Stimulated activated CD4-positive, alpha-beta T cell treated with anti-CD3 and anti-CD28 coated beads, Interleukin-1b, Interleukin-23, amount 100 ng/mL, for 48 hours (primary cell): ENCODE data around the gene STARD3.

Experiments used
- DNase-seq: peaks from one replicate; pipeline ENCODE4 v3.0.0-alpha.2; 2020

The STARD3 gene

GRCh38 chr17:39639043-39639442 lies 2.1 kb downstream of the STARD3 start:
- no peak for DNase-seq

DNA sequence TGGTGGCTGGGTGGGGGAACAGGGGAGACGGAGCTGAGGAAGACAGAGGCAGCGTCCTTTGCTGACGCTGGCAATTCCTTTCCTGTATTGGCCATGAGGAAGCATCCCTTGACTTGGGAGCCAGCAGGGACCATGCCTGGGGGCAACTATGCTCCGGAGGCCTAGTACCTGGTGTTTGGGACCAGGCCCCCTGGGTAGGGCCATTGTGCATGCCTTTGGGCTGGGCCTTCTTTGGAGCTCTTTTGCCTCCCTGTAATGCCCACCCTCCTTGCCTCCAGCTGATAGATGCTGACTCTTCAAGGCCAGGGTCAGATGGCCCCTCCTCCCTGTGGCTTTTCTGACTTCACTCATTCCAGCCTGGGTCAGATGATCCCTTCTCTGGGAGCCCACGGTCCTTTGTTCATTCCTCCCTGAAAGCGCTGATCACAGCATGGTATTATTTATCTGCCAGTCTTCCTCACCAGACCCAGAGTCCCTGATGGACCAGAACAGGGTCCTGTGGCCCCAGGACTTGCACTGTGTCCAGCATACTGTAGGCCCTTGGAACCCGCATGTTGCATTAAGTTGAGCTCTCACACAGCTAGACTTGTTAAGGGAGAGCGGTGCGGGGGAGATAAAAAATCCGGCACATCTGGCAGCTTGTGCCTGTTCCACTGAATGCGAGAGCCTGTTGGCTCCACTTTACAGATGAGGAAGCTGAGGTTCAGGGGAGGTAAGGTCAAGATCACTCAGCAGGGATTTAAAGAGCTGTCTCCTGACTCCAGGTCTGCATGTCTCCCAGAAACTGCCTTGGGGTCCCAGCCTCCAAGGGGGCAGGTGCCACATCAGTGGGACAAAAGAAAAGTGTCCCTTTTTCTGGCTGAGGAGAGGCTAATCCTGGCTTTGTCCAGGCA lies 2.9 kb downstream of the STARD3 start:
- no peak for DNase-seq

DNA sequence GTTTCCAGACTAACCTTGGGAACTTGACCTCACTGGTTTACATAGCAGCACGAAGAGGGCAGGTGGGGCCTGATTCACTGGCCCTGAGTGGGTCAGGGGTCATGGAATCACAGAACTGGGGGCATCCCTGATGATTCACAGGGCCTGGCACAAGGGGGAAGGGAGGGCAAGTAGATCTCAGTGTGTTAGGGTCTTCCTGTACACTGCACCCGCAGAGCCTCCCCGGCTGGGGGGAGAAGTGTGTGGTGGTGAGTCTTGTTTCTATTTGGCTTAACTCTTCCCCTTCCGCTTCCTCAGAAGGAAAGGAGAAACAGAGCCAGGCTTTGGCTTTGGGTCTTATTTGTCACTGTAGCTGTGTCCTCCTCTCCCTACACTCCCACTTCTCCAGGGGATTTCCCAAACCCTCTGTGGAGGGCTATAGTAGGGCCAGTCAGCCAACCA lies 3.7 kb downstream of the STARD3 start:
- DNase-seq: no peak

GRCh38 chr17:39641097-39641496 lies 4.2 kb downstream of the STARD3 start:
- DNase-seq: no peak

DNA sequence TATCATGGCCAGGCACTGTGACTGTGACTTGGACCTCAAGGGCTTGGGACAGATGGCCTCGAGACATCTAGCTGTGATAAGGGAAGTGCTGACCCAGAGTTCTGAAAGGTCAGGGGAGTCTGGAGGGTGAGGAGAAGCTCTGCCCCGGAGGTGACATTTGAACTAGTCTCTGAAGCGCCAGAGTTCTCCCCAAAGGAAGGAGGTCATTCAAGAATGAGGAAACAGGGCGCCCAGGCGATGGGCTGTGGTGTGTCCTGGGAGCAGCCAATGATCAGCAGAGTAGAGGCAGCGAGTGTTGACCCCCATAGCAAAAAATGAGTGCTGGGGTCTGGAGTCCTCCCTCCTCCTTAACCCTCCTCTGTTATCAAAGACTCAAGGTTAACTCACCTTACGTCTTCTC lies 4.9 kb downstream of the STARD3 start:
- no peak for DNase-seq

- no peak for DNase-seq
Observed at GRCh38 chr17:39642291-39643074, 5.5 kb downstream of the STARD3 start.

- no peak for DNase-seq
Observed at GRCh38 chr17:39643271-39643670, 6.3 kb downstream of the STARD3 start.

DNA sequence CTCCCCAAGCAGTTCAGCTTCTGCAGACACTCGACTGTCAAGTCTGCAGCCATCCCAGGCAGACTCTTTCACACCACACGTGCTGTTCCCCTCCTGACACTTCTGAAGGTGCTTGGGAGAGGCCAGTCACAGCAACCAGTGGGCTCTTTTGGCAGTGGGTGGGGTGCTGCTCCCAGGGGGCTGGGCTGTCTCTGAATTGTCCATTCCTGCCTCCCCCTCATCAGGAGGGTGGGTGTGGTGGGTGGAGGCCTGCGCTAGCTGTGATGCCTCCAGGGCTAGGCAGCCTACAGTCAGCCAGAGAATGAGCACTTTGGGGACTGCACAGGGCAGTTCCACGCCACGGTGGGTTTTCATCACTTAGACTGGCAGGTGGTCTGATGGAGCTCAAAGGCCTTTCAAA lies 10.3 kb downstream of the STARD3 start:
- DNase-seq: no peak

DNA sequence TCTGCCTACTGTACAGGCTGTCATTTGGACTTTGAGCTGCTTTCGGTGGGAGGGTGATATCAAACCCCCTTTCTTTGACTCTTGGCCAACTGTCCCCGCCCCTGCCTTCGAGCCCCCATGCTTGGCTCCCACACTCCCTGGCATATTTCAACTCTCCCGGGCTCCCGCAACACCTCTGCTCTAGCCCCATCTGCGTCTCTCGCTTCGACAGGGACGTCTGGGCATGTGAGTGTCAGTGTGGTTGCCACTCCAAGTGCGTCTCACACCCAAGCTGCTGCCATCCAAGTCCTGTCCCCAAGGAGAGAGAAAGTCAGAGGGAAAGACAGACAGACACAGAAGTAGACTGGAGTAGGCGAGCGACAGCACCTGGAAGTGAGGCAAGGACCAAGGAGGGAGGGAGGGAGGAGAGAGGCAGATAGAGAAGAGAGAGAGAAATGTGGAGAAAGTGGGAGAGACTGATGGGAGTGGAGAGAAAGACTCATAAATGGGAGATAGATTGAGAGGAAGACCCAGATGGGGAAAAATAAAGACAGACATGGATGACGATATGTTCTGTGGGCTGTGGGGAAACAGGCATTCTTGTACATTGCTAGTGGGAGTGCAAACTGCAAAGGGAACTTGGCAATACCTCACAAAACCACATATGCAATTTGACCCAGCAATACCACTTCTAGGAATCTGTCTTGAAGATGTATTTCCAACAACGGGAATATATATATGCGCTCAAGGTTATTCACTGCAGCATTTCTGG lies 11.8 kb downstream of the STARD3 start:
- no peak for DNase-seq

- DNase-seq: no peak
Observed at GRCh38 chr17:39650121-39650579, 13.2 kb downstream of the STARD3 start.

GRCh38 chr17:39651923-39652586 lies 15.1 kb downstream of the STARD3 start:
- no peak for DNase-seq

DNA sequence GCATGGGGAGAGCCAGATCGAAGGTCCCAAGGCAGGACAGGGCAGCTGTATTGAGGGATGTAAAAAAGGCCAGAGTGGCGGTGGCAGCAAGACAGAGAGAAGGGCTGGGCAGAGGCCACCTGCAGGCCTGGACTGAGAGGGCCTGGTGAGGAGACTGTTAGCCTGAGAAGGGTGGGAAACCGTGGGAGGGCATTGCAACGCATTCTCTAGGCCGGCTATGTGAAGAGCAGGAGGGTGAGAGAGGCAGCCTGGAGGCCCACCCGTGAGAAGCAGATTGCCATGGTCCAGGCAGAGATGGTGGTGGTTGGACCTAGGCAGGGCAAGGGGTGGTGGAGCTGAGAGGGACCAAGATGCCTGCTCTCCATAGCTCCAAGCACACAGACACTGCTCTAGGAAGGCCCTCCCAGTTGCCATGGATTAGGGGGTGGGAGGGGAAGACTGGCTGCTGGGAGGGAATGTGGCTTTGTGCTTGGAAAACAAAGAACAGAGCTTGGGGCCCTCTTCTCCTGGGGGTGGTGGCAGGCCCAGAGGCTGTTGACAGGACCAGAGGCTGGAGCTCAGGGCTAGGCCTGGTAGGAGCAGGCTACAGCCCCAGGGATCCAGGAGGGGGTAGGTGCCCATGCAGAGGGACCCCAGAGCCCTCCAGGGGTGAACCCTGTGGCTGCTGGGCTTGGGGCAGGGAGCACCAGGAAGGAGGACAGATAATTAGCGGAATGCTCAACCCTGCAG lies 15.8 kb downstream of the STARD3 start:
- no peak for DNase-seq

DNA sequence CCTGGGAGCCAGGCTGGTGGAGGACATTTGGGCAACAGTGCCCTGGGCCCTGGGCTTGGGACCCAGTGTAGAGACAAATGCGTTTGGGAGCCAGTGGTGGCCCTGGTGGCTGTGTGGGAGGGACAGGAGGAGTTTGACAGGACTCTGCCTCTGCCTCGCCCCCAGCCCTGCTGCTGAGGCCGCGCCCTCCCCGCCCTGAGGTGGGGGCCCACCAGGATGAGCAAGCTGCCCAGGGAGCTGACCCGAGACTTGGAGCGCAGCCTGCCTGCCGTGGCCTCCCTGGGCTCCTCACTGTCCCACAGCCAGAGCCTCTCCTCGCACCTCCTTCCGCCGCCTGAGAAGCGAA lies 16.3 kb downstream of the STARD3 start:
- no peak for DNase-seq

DNA sequence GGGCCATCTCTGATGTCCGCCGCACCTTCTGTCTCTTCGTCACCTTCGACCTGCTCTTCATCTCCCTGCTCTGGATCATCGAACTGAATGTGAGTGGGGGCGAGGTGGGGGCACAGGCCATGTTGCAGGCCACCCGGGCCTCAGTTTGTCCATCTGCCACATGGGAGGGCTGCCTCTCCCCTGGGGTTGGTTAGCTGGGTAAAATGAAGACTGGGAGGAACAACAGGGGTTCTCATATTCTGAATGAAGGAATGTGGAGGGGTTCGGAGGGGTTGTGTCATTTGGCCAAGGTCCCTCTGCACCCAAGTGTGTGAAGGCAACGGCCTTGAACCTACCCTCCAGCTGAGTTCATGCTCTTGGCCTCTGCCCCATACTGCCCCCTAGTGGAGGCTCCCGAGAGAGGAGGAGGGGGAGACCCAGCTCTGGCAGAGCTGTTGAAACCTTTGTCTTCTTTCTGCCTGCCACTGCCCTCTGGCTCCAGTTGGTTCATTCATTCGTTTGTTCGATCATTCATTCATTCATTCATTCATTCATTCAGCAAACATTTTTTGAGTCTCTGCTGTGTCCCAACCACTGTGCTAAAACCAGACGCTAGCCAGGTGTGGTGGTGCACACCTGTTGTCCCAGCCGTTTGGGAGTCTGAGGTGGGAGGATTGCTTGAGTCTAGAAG lies 16.9 kb downstream of the STARD3 start:
- peak; percentile 83 for DNase-seq

GRCh38 chr17:39655105-39655504 lies 18.2 kb downstream of the STARD3 start:
- DNase-seq: no peak

DNA sequence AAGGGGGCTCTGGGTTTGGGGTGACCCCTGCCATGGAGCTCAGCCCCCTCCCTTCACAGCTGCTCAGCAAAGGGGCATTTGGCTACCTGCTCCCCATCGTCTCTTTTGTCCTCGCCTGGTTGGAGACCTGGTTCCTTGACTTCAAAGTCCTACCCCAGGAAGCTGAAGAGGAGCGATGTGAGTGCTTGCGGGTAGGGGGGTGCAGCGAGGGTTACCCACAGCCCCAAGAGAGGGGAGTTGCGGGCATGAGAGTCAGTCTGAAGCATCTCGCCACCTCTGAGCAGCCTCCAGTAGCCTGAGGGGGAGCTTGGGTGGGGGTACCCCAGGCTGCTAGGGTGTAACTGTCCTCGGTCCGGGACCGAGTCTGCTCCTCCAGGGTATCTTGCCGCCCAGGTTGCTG lies 21.4 kb downstream of the STARD3 start:
- no peak for DNase-seq

DNA sequence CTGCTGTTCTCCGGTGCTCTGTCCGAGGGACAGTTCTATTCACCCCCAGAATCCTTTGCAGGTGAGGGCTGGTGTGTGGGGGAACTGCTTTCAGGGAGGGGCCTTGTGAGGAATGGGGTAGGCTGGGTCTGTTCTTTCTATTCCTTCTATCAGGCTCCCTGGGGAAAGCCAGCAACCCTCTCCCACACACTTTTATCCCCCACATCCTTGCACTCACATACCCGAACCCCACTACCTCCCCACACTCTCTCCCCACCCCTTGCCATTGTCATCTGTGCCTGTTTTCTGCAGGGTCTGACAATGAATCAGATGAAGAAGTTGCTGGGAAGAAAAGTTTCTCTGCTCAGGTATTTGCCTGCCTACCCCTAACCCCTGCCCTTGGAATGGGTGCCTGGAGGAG lies 21.8 kb downstream of the STARD3 start:
- no peak for DNase-seq

- no peak for DNase-seq
Observed at GRCh38 chr17:39659279-39660010, 22.5 kb downstream of the STARD3 start.

- DNase-seq: no peak
Observed at GRCh38 chr17:39660011-39660360, 23.0 kb downstream of the STARD3 start.
